SK-N-SH (cell line): ENCODE data around the gene ELP4. TPM values are rescaled to one million over a fixed set of nuclear protein-coding genes. Genes with fewer than 3 reads are reported as not detected.

ENCODE experiments used
- CTCF ChIA-PET: fragments of 300-600, 350-600 bp; formaldehyde crosslinking; extraction: SDS; loops from one replicate; lab custom pipeline; 2021; lab: Yijun Ruan, JAX
- POLR2A ChIA-PET: fragments of 350-600 bp; sonication (Branson Sonifier 250); formaldehyde crosslinking; extraction: SDS; loops from one replicate; lab custom pipeline; 2020; ENCODE audit warnings: antibody characterized with exemption, inconsistent platforms; lab: Yijun Ruan, JAX
- DNase-seq: peaks from one replicate; pipeline ENCODE4 v3.0.0; 2012
- H2AFZ ChIP-seq: fragments of 200-600 bp; sonication (generic); 2 replicates; pipeline ENCODE4 v1.8.1; 2016; ENCODE audit warnings: antibody characterized with exemption, mild to moderate bottlenecking, low read depth
- H3F3A ChIP-seq: fragments of 200-600 bp; sonication (generic); replicated peaks from 2 replicates; pipeline ENCODE3; 2016; ENCODE audit warnings: antibody characterized with exemption, mild to moderate bottlenecking; ENCODE audit not compliant: insufficient read depth
- H3K27ac ChIP-seq, 2 experiments: fragments of 200-500 bp in 1 of 2; fragments of 200-600 bp in 1 of 2; sonication (Bioruptor generic) in 1 of 2; sonication (generic), shearing (Covaris generic) in 1 of 2; 2 replicates each; pipeline versions ENCODE4 v1.5.1 to v1.6.1; 2014 to 2016; ENCODE audit warnings: low read depth in 2 of 2, inconsistent platforms in 1 of 2, low read length in 1 of 2, mild to moderate bottlenecking in 1 of 2, mixed read lengths in 1 of 2
- H3K27me3 ChIP-seq: fragments of 200-600 bp; sonication (generic), shearing (Covaris generic); 2 replicates; pipeline ENCODE4 v1.6.1; 2016; ENCODE audit warnings: mixed run types; ENCODE audit not compliant: insufficient read depth
- H3K36me3 ChIP-seq, 2 experiments: fragments of 200-500 bp in 1 of 2; fragments of 200-600 bp in 1 of 2; sonication (Bioruptor generic) in 1 of 2; sonication (generic) in 1 of 2; replicated peaks in 1 of 2; 2 replicates each; pipeline versions ENCODE3 to v1.5.1; 2014 to 2016; ENCODE audit warnings: low read length in 1 of 2, mild to moderate bottlenecking in 1 of 2; ENCODE audit not compliant: insufficient read depth in 2 of 2, control insufficient read depth in 1 of 2
- H3K4me1 ChIP-seq, 2 experiments: fragments of 200-500 bp in 1 of 2; fragments of 200-600 bp in 1 of 2; sonication (Bioruptor generic) in 1 of 2; sonication (generic), shearing (Covaris generic) in 1 of 2; 2 replicates each; pipeline versions ENCODE4 v1.5.1 to v1.6.1; 2014 to 2016; ENCODE audit warnings: low read depth in 1 of 2, low read length in 1 of 2, mixed run types in 1 of 2; ENCODE audit not compliant: insufficient read depth in 2 of 2, control insufficient read depth in 1 of 2
- H3K4me2 ChIP-seq: fragments of 200-600 bp; sonication (generic), shearing (Covaris generic); 2 replicates; pipeline ENCODE4 v1.6.1; 2017; ENCODE audit warnings: mixed run types
- H3K4me3 ChIP-seq, 2 experiments: fragments of 200-500 bp in 1 of 2; fragments of 200-600 bp in 1 of 2; sonication (Bioruptor generic) in 1 of 2; sonication (generic), shearing (Covaris generic) in 1 of 2; 2 replicates each; pipeline versions ENCODE4 v1.5.1 to v1.8.1; 2014 to 2016; ENCODE audit warnings: low read depth in 2 of 2, inconsistent platforms in 1 of 2, low read length in 1 of 2, mild to moderate bottlenecking in 1 of 2, mixed read lengths in 1 of 2, moderate library complexity in 1 of 2
- H3K79me2 ChIP-seq: fragments of 200-600 bp; sonication (generic); 2 replicates; pipeline ENCODE4 v1.8.1; 2017; ENCODE audit warnings: mild to moderate bottlenecking; ENCODE audit not compliant: insufficient read depth
- H3K9ac ChIP-seq: fragments of 200-600 bp; sonication (generic); 2 replicates; pipeline ENCODE4 v1.6.1; 2017; ENCODE audit warnings: mixed run types
- H3K9me2 ChIP-seq: fragments of 200-600 bp; sonication (generic); 2 replicates; pipeline ENCODE4 v1.6.1; 2017; ENCODE audit warnings: mixed run types
- H3K9me3 ChIP-seq: fragments of 200-600 bp; sonication (generic); 2 replicates; pipeline ENCODE4 v1.6.1; 2017; ENCODE audit warnings: mixed run types, mild to moderate bottlenecking, moderate library complexity
- H4K20me1 ChIP-seq: fragments of 200-600 bp; sonication (generic); 2 replicates; pipeline ENCODE4 v1.6.1; 2017; ENCODE audit warnings: mild to moderate bottlenecking, mixed run types; ENCODE audit not compliant: insufficient read depth
- ELF1 ChIP-seq: IDR thresholded peaks from 2 replicates; pipeline ENCODE4 v1.4.0; 2012
- EZH2phosphoT487 ChIP-seq: fragments of 200-600 bp; sonication (generic); IDR thresholded peaks from 2 replicates; pipeline ENCODE4 v1.6.1; 2017; ENCODE audit warnings: low read depth, mixed run types, mild to moderate bottlenecking, antibody characterized with exemption, moderate library complexity, borderline replicate concordance
- FOXJ3 ChIP-seq: sonication (generic); formaldehyde crosslinking; IDR thresholded peaks from 2 replicates; pipeline ENCODE4 v1.5.1; 2020; ENCODE audit warnings: mild to moderate bottlenecking, missing genetic modification reagents
- GABPA ChIP-seq: IDR thresholded peaks from 2 replicates; pipeline ENCODE4 v1.4.0; 2012; ENCODE audit warnings: low read depth, mild to moderate bottlenecking
- GATA2 ChIP-seq: sonication (generic); formaldehyde crosslinking; IDR thresholded peaks from 2 replicates; pipeline ENCODE4 v1.5.0; 2020; ENCODE audit warnings: mild to moderate bottlenecking, missing genetic modification reagents
- IRF3 ChIP-seq: fragments of 150-350 bp; IDR thresholded peaks from 2 replicates; pipeline ENCODE4 v1.6.1; 2016; ENCODE audit warnings: mild to moderate bottlenecking, low read depth, low read length
- JUND ChIP-seq: IDR thresholded peaks from 2 replicates; pipeline ENCODE4 v1.4.0; 2012
- MAX ChIP-seq: IDR thresholded peaks from 2 replicates; pipeline ENCODE4 v1.4.0; 2012; ENCODE audit warnings: low read depth
- MEF2A ChIP-seq: IDR thresholded peaks from 2 replicates; pipeline ENCODE4 v1.4.0; 2012; ENCODE audit warnings: low read depth, borderline replicate concordance
- NFIC ChIP-seq: IDR thresholded peaks from 2 replicates; pipeline ENCODE4 v1.4.0; 2012; ENCODE audit warnings: borderline replicate concordance
- NRF1 ChIP-seq: IDR thresholded peaks from 2 replicates; pipeline ENCODE4 v1.6.1; 2012; ENCODE audit warnings: low read depth, mild to moderate bottlenecking, low read length
- PBX3 ChIP-seq: IDR thresholded peaks from 2 replicates; pipeline ENCODE4; 2012
- RAD21 ChIP-seq: IDR thresholded peaks from 2 replicates; pipeline ENCODE4 v1.6.1; 2012; ENCODE audit warnings: mild to moderate bottlenecking, low read length
- RCOR1 ChIP-seq: fragments of 150-350 bp; IDR thresholded peaks from 2 replicates; pipeline ENCODE4 v1.6.1; 2017; ENCODE audit warnings: antibody characterized with exemption, low read length
- REST ChIP-seq: IDR thresholded peaks from 2 replicates; pipeline ENCODE4 v1.6.1; 2012; ENCODE audit warnings: mild to moderate bottlenecking, low read depth, low read length, moderate library complexity
- RXRA ChIP-seq: IDR thresholded peaks from 2 replicates; pipeline ENCODE4 v1.4.0; 2012; ENCODE audit warnings: low read depth, mild to moderate bottlenecking, borderline replicate concordance
- SIN3A ChIP-seq: IDR thresholded peaks from 2 replicates; pipeline ENCODE4 v1.6.1; 2012; ENCODE audit warnings: low read depth, mild to moderate bottlenecking, low read length, moderate library complexity, borderline replicate concordance
- TAF1 ChIP-seq: IDR thresholded peaks from 2 replicates; pipeline ENCODE4 v1.6.1; 2012; ENCODE audit warnings: low read depth, mild to moderate bottlenecking, low read length, moderate library complexity, borderline replicate concordance
- TCF12 ChIP-seq: IDR thresholded peaks from 2 replicates; pipeline ENCODE4 v1.4.0; 2012
- USF1 ChIP-seq: IDR thresholded peaks from 2 replicates; pipeline ENCODE4 v1.4.0; 2012; ENCODE audit warnings: low read depth, borderline replicate concordance
- USF2 ChIP-seq: fragments of 150-350 bp; IDR thresholded peaks from 2 replicates; pipeline ENCODE4 v1.6.1; 2017; ENCODE audit warnings: antibody characterized with exemption, low read length, low read depth, borderline replicate concordance
- WGBS: methylation state at CpG from one replicate; pipeline ENCODE4 v1.1.6; 2017; ENCODE audit warnings: low lambda C conversion rate; 5-methylcytosine and 5-hydroxymethylcytosine counted together
- polyA plus RNA-seq, 3 experiments: library from polyadenylated mRNA; depleted of rRNA; stranded (reverse); fragments of >200 nt; gene quantifications; 2 replicates each; pipeline ENCODE4 v1.2.3, GENCODE V29; 2012

Gene ELP4
- polyA plus RNA-seq, 1 of the 3 experiments (the other 2 are of a cell fraction): 7.0 TPM

- Histone ChIP-seq H3K9me2 (no peaks in the 10 kb centered on the region), H3K36me3 (peaks cover 4 to 10% of the 10 kb centered on the region in 2 experiments), H3K27ac (no peak overlapping the region), H3K4me1 (no peaks in the 10 kb centered on the region), H3F3A (no peaks in the 10 kb centered on the region), H3K9me3 (no peaks in the 10 kb centered on the region; the same call in 1 of the 2 replicates), H3K9ac (no peak overlapping the region), H3K27me3 (no peaks in the 10 kb centered on the region), H3K4me3 (no peak overlapping the region), H2AFZ (no peak overlapping the region), H3K79me2 (no peaks in the 10 kb centered on the region), H4K20me1 (no peaks in the 10 kb centered on the region), H3K4me2 (no peak overlapping the region)
- TF ChIP-seq RCOR1 (no peak), MAX (no peak), GABPA (no peak), JUND (no peak), TCF12 (no peak), PBX3 (no peak), ELF1 (no peak), REST (no peak), NFIC (no peak), FOXJ3 (CRISPR knock-in tag) (no peak)
- no peak for DNase-seq
- ChIA-PET POLR2A (no interaction called here), CTCF (no interaction called here)
These were observed 33.3 kb downstream of the ELP4 start for GRCh38 chr11:31542862-31543261.

- 81% methylated on average over 1 of the region's 1 CpG for WGBS
- Histone ChIP-seq H3K9me2 (no peaks in the 10 kb centered on the region), H3K27me3 (no peaks in the 10 kb centered on the region), H3K9ac (no peak overlapping the region), H3K9me3 (no peaks in the 10 kb centered on the region; the same call in 1 of the 2 replicates), H2AFZ (no peak overlapping the region), H3K4me2 (no peak overlapping the region), H3K27ac (no peak overlapping the region), H3K79me2 (no peaks in the 10 kb centered on the region), H3K4me3 (no peak overlapping the region), H3F3A (peaks cover 3% of the 10 kb centered on the region), H3K4me1 (peaks cover 0 to 9% of the 10 kb centered on the region in 2 experiments; a peak in 1 of 4 replicates), H4K20me1 (no peaks in the 10 kb centered on the region), H3K36me3 (no peaks in the 10 kb centered on the region)
- ChIA-PET POLR2A (no interaction called here), CTCF (interaction anchor here (0.6 kb wide), 1 partner anchor 86 kb away, joined by 3 read pairs; no protein-coding TSS in a partner anchor)
- DNase-seq: no peak
- no peak for TF ChIP-seq NRF1
- TF ChIP-seq EZH2phosphoT487: no peak
- TF ChIP-seq SIN3A: no peak
- no peak for TF ChIP-seq MAX
- no peak for TF ChIP-seq RXRA
- TF ChIP-seq USF1: no peak
- no peak for TF ChIP-seq IRF3
- TF ChIP-seq GATA2 (CRISPR knock-in tag): no peak
- no peak for TF ChIP-seq TAF1
- TF ChIP-seq FOXJ3 (CRISPR knock-in tag): no peak
- no peak for TF ChIP-seq USF2
- no peak for TF ChIP-seq RAD21
- TF ChIP-seq MEF2A: no peak
These were observed 46.4 kb downstream of the ELP4 start for GRCh38 chr11:31555938-31556337.
